Ramos (cell line): Measurements from ENCODE around the gene ZFP57.
"Not testable (repeated sequence)": the region's sequence is repeated elsewhere in the genome, so short reads cannot be mapped to it uniquely, and the experiment has no call there.

Experiments
- in situ Hi-C: fragments of 300-500 bp; cut with MboI; formaldehyde crosslinking; loops from one replicate; pipeline ENCODE4 v1.14.3; 2022; ENCODE audit warnings: low sequenced_read_pairs; ENCODE audit not compliant: unreplicated experiment

Gene ZFP57

DNA sequence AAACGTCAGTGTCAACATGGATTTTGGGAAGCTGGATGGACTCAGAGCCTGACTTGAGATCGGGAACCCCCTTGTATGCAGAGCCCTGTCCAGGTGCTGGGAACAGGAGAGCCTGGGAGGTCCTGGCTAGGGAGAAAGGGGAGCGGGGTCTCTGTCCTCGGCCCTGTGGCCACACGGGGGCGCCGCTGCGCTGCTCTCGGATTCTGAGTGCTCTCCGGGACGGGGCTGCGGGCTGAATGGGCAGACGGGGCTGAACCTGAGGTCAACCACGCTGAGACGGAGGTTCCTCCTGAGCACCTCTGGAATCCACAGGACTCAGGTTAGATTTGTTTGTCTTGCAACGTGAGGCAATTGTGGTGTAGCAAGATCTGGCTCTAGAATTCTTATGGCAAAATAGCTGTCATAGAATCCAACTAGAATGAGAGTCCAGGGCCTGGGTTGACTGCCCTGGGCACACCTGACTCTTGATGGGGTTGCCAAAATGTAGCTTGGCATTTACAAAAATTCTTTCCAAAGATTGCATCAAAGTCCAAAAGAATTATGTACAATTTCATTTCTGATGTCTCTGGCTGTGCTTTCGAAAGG, 21.7 kb upstream of the ZFP57 start:
- in situ Hi-C loops, result loop anchor here (5.0 to 10.0 kb wide), 2 partner anchors 50 to 122 kb away; partner anchors contain the start of gene HLA-G

DNA sequence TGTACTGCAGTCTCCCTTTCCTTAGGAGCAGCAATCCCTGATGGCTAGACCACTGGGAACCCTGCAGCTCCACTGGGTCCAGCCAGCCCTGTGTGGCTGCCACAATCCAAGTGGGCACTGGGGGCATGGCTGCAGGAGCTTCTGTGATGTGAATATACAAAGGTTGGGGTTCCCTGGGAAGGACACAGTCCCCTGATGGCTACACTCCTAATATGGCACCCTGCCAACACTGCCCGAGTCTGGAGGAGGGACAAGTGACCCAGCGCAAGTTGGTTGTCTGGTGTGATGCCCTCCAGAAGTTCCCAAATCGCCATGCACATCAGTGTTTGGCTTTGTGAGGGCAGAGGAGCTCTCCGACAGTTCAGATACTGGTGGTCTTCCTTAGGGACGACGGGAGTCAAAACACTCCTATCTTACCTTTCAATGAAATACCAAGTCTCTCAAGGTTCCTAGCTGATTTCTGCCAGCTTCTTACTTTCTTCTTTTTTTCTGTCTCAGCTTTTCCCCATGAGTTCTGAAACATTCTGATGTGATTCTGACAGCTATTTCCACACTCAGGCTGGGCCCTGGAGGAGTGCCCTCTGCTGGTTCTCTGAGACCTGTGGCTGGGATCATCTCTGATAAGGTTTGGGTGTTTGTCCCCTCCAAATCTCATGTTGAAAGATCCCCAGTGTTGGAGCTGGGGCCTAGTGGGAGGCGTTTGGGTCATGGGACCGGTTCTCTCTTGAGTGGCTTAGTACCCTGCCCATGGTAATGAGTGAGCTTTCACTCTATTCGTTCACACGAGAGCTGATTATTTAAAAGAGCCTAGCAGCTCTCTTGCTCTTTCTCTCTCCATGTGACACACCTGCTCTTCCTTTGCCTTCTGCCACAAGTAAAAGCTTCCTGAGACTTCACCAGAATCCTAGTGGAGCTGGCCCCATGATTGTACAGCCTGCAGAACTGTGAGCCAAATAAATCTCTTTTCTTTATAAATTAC, 15.5 kb upstream of the ZFP57 start:
- in situ Hi-C loops, result no loop called here

DNA sequence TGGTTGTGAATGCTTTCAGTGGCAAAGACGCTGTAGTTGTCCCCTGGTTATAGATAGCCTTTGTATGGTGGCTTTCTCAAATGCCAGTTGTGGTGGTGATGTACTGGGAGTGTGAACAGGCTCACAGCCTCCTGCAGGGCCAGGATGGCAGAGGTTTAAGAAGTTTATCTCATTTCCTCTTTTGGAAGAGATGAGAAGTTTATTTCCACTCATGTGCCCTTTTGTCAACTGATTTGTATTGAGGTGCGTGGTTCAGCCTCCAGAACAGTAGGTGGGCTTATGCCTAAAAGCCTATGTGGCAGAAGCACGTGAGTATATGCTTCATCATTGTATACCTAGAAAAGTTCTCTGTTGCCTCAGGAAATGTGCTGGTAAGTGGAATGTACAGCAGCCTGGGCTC, 13.7 kb upstream of the ZFP57 start:
- in situ Hi-C loops, result no loop called here

DNA sequence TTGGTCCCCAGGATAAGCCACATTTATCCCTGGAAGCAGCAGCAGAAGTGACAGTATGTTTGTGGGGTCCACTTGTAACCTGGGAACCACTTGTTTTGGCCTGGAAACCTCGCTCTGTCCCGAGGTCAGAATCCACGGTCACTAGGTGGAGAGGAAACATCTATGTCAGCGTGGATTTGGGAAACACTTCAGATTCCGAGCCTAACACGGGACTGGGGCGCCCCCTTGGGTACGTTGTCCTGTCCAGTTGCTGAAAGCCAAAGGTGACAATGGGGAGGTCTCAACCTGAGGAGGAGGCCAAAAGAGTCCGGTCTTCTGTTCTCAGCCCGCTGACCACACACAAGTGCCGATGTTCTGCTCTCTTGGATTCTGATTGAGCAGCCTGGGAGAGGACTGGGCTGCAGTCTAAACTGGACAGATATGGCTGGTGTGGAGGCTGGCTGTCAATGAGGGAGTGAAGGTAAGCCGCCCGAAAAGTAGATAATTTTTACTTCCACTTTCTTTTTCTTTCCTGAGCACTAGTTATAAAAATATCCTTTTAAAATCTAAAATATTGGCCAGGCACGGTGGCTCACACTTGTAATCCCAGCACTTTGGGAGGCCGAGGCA, 4.9 kb upstream of the ZFP57 start:
- in situ Hi-C loops, result no loop called here

DNA sequence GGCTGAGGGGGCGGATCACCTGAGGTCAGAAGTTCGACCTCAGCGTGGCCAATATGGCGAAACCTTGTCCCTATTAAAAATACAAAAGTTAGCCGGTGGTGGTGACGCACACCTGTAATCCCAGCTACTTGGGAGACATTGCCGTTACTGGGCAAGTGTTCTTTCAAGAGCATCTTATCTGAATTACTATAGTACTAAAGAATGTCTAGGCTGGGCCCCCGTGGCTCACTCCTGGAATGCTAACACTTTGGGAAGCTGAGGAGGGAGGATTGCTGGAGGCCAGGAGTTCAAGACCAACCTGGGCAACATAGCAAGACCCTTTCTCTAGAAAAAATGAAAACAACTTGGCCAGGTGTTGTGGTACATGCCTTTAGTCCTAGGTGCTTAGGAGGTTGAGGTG, 859 bp upstream of the ZFP57 start:
- in situ Hi-C loops, result no loop called here

DNA sequence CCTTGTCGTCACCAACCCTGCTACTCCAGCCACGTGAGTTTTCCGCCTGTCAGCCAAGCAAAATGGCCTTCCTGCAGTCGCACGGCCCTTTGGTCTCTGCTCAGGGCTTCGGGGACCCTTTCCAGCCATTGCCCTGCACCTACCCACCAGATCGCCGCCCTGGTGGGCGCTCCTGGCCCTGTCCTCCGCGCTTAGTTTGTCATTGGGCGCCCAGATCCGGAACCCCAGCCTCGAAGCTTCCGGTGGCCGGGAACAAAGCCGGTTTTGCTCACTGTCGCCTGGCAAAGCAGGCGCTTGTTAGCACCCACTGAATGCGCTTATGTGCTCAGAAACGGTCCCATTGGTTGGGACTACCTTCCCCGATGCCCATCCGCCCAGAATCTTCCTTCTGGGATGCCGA, 536 bp downstream of the ZFP57 start:
- in situ Hi-C loops, result no loop called here

DNA sequence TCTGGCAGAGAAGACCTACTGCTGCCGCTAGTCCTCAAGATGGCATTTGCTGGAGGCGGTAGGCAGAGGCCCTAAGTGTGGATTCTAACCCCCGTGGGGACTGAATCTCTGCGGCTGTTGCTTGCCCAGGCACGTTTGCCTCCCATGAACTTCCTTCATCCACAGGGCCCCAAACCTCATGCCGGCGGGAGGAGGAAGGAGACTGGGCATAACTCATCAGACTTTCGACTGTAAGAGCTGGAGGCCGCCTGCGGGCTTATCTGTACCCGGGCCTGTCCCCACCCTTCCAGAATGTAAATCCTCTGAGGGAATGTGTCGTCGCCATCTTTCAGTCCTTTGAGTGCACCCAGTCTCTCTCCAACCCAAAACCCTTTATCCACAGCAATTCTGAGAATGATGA, 990 bp downstream of the ZFP57 start:
- in situ Hi-C loops, result no loop called here

DNA sequence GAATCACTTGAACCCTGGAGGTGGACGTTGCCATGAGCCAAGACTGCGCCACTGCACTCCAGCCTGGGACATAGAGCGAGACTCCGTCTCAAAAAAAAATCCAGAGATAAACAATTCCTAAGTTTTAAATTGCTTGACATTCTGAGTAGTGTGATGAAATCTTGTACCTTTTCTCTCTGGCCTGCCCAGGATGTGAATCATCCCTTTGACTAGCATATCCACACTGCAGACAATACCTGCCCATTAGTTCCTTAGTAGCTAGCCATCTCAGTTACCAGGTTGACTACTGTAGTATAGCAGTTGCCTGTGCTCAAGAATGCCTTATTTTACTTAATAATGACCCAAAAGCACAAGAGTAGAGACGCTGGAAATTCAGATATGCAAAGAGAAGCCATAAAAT, 2.8 kb downstream of the ZFP57 start:
- in situ Hi-C loops, result no loop called here

DNA sequence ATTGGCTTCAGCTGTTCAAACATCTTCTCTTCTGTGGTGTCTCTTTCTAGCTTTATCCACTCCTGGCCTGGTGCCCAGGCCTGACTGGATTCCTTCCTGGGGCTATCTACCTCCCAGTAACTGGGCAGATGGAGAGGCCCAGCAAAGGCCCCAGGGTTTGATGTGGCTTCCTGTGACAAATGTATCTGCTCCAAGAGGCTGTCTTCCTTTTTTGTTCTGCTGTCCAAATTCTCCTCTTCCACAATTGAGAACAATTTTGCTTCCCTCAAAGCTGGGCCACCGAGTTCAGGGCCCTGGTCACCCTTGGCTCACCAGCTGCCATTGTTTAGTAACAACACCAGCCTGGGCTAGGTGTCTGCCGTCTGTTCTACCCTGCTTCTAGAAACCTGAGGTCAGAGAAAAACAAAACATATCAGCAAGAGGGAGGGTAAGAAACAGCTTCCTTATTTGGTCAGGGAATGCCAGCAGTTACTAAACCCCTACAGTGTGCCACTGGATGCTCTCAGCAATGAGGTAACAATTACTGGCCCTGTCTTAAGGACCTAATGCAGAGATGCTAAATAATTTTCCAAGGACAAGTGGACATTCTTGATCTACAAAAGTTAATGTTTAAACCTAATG, 3.9 kb downstream of the ZFP57 start:
- in situ Hi-C loops, result no loop called here

DNA sequence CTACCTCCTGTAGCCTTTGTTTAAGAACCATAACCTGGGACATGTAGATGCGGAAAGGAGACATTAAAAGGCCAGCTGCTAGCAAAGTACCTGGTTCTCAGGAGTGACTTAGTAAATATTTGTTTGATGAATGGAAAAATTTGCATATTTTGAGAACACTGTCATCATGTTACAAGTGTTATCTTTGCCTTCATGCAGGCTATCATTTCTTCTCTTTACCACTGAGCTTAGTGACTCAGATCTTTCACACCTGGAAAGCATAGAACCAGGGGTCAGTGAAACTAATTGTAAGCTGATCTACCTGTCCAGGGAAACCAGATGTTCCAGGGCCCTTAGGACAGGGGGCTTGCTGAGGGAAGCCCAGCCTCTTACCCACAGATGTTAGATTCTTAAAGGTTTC, 5.4 kb downstream of the ZFP57 start:
- in situ Hi-C loops, result no loop called here

DNA sequence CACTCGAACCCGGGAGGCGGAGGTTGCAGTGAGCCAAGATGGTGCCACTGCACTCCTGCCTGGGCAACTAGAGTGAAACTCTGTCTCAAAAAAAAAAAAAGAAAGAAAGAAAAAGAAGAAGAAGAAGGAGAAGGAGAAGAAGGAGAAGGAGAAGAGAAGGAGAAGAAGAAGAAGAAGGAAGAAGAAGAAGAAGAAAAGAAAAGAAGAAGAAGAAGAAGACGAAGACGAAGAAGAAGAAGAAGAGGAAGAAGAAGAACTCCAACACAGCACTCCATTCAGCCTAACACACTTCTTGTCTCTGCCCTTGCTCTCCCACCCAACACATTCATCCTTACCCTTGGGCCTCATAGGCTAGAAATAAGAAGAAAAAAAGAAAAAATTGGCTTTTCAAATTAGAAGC, 6.9 kb downstream of the ZFP57 start:
- in situ Hi-C loops, result no loop called here

DNA sequence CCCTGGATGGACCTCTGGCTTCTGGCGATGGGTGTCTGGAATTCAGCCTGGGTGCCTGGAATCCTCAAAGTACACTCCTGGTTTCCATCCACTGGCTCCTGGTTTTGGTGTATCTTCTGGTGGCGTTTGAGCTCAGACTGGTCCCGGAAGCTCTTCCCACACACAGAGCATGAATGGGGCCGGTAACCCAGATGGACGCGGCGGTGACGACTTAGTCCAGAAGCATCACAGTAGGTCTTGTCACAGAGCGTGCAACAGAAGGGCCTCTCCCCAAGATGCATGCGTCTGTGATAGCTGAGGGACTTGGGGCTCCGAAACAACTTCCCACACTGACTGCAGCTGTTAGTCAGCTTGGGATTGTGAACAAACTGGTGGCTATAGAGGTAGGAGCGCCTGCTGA, 7.8 kb downstream of the ZFP57 start:
- in situ Hi-C loops, result no loop called here

DNA sequence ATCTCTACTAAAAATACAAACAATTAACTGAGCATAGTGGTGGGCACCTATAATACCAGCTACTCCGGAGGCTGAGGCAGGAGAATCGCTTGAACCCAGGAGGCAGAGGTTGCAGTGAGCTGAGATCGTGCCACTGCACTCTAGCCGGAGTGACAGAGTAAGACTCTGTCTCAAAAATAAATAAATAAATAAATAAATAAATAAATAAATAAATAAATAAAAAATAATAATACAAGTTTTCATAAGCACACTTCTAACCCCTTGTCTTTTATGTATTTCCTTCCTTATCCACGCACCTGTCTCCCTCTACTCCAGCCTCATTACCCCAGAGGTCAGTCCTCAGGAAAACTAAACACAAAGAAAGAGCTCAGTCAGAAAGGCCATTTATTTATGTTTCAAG, 8.8 kb downstream of the ZFP57 start:
- in situ Hi-C loops, result not testable (repeated sequence)

DNA sequence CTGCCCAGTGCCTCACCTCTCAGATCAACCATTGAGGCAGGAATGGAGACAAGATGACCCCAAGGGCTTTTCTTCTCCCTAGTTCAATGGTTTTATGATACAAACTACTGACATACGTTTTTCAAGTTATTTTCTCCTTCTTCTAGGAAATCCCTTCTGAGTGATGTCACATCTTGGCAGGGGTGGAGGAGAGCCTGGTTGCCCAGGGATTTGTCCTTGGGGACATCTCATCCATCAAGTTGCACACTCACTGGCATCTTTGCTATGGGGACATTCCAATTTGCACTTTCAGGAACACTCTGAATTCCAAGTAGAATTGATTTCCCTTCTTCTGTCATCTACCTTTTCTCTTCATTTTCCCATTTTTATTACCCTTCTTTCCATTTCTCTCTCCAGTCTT, 9.9 kb downstream of the ZFP57 start:
- in situ Hi-C loops, result no loop called here

DNA sequence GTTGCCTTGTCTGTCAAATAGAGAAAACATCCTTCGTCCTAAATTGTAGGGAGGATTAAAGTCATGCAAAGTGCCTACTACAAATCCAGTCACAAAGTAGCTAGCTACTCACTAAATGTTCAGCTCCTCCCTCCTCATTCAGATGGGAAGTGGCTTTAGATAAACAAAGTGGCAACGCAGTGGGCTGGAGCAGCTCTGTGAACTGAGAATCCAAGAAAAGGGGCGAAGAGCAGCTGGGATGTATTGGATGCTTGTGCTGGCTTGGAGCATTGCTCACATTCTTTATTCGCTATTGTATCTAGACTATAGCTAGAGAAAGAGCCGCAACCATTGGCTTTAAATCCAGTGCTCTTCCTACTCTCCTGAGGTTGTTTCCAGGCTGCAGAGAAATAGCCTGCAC, 13.8 kb downstream of the ZFP57 start:
- in situ Hi-C loops, result no loop called here

DNA sequence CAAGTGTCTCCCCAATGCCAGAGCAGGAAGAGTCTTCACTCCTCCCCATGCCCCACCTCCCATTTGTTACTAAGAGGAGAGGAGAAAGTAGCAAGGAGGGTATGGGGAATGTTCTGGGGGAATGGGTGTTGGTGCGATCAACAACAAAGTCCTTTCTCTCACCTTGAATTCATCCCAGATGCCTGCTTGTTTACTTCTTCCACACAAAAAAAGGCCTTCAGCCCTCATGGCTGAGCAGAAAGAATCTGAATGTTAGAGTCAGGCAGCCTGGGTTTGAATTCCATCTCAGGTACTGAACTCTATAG, 14.2 kb downstream of the ZFP57 start:
- in situ Hi-C loops, result no loop called here

DNA sequence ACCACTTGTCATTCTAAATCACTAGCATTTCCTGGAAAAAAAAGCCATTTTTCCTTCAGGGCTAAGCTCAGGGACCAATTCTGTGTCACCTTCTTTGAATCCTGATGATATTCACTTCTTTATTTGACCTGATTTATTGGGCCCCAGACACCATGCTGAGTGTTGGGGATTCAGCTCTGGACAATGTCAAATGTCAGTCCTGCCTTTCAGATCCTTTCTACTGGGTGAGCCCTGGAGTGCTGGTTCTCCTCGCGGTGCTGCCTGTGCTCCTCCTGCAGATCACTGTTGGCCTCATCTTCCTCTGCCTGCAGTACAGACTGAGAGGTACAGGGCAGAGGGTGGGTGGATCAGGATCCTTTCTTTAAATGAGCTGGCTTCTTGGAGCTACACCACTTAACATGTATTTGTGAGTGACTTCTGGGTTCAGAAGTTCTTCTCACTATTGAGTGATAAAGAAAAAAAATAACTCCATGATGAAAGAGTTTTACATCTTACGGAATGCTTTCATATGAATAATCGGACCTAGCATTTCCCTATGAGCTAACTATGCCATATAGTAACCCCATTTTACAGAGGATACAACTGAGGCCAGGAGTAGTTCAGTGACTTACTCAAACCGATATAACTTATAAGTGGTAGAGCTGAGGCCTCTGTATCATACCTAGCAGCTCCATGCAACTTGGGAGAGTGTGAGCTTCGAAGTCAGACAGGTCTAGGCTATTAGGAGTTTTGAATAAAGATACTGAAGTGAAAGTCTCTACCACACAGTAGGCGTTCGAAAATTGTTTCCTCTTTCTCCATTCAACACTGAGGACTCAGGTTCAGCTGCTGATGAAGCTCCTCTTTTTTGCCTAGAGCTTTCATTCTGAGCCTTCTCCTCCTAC, 14.8 kb downstream of the ZFP57 start:
- in situ Hi-C loops, result no loop called here

DNA sequence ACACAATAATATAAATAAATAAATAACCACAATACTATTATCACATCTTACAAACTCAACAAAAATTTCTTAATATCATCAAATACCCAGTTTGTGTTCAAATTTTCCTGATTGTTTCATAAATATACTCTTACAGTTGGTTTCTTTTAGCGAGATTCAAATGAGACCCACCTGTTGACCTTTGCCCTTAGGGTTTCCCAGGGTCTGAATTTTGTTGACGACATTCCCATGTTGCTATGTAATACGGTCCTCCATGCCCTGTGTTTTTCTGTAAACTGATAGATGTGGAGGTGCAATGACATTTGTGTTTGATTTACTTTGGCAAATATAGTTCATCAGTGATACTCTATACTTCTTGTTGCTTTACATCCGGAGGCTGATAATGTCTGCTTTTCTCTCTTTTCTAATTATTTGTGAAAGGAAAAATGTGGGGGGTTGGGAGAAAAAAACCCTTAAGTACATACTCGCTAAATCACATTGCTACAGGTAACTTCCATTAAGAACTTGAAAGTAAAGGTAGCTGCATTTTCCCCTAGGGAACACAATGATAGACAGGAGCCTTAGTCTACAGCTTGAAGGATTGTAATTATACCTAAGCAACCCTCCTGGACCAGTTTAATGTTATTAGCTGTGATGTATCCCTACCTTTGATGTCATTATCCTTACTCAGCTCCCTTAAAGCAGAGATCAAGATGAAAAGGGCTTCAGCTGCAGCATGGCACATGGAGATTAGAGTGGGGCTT, 17.5 kb downstream of the ZFP57 start:
- in situ Hi-C loops, result no loop called here

DNA sequence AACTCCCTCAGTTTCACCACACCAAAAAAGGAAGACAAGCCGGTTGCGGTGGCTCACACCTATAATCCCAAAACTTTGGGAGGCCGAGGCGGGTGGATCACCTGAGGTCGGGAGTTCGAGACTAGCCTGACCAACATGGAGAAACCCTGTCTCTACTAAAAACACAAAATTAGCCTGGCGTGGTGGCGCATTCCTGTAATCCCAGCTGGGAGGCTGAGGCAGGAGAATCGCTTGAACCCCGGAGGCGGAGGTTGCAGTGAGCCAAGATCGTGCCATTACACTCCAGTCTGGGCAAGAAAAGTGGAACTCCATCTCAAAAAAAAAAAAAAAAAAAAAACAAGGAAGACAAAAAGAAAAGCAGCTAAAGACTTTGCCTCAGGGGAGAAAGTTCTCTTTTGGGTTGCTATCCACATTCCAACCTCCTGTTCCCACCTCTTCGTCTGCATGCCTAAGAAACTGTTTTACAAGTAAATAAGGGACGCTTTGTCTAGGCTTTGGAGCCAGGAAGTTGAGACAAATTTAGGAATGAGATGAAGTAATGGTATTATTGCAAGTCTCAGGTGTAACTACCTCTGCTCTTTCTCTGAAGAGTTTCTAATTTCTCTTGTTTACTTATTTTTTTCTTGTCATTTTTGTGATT, 19.3 kb downstream of the ZFP57 start:
- in situ Hi-C loops, result not testable (repeated sequence)
